Mucosa of descending colon (tissue), 3 donors: ENCODE data around the gene JMJD1C. TPM values are rescaled to one million over a fixed set of nuclear protein-coding genes. Genes with fewer than 3 reads are reported as not detected.
A peak's percentile ranks its signal among the peaks of the same experiment; 100 is the strongest.

Source experiments
- ATAC-seq: fragments of 200-7000 bp; cut with Tn5 transposase; one replicate; pipeline ENCODE4 v1.9.1; 2020; ENCODE audit warnings: mild to moderate bottlenecking, moderate library complexity
- DNase-seq, 3 donors: peaks; one replicate each; pipeline ENCODE4 v3.0.0-alpha.2; 2020
- H3K36me3 ChIP-seq: fragments of 200-600 bp; one replicate; pipeline ENCODE4 v1.8.0; 2021; ENCODE audit warnings: low read depth, mild to moderate bottlenecking
- H3K4me1 ChIP-seq: fragments of 200-600 bp; one replicate; pipeline ENCODE4 v1.8.0; 2021; ENCODE audit warnings: low read depth, mild to moderate bottlenecking
- H3K4me3 ChIP-seq: fragments of 200-600 bp; one replicate; pipeline ENCODE4 v1.8.0; 2021; ENCODE audit warnings: mild to moderate bottlenecking
- H3K9me3 ChIP-seq: fragments of 200-600 bp; one replicate; pipeline ENCODE4 v1.8.0; 2021; ENCODE audit warnings: mild to moderate bottlenecking
- intact Hi-C, 2 donors: fragments of 100-400 bp; cut with DNase I in 1 of 2; cut with micrococcal nuclease in 1 of 2; formaldehyde crosslinking; loops; one replicate each; pipeline versions ENCODE4 v1.11.0 to v1.11.1; 2022; cut with DNase I, micrococcal nuclease
- total RNA-seq, 3 donors: library from RNA; stranded (reverse); fragmentation: NEBNext Ultra II Directional in 2 of 3; extraction: Animal tissue kit (Norgen Biotek cat#: 25700) in 2 of 3; gene quantifications; one replicate each; pipeline versions ENCODE4 v1.2.1 to v1.2.4, GENCODE V29; 2021 to 2023
- TF ChIP-seq, protein P1 (sequence below): fragments of 200-600 bp; IDR thresholded peaks from one replicate; pipeline ENCODE4 v1.8.0; 2022; ENCODE audit warnings: antibody characterized with exemption, mild to moderate bottlenecking
- donor health status: DM: no; HTN: no; CAD: no; lungs with moderate emphysema.
- donor health status: DM: no; HTN: no; CAD: no.
- donor health status: DM: no; HTN: yes; CAD: no.

The JMJD1C gene
- total RNA-seq, 3 donors from 2014 or later: 54.1 to 83.8 (median 82.1) TPM

DNA sequence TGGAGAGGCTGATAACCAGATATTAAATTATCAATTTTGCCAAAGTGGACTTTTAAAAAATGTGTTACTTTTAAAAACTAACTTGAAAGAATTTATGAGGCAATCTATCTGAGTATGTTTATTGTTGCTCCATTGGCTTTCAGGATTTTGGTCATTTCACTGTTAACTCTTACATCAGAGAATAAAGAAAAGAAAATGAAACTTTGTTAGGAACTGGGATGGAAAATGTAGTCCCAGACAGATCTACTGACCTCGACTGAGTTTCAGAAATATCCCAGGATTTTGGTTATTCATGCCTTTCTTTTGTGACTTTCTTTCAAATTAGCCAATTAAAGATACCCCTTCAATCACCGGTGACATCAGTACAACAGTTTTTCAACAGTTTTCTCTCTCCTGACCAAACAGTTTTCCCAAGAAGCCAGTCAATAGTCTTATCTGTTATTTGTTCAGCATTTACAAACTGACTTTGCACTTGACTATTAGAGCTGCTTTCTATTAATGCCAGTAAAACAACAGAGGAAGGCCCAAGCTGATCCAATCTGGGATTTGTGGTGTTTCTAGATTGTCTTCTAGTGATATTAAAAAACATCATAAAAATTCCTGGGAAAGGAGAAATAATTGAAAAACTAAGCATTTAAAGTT, 296.8 kb downstream of the JMJD1C start:
- TF ChIP-seq, protein P1, sequence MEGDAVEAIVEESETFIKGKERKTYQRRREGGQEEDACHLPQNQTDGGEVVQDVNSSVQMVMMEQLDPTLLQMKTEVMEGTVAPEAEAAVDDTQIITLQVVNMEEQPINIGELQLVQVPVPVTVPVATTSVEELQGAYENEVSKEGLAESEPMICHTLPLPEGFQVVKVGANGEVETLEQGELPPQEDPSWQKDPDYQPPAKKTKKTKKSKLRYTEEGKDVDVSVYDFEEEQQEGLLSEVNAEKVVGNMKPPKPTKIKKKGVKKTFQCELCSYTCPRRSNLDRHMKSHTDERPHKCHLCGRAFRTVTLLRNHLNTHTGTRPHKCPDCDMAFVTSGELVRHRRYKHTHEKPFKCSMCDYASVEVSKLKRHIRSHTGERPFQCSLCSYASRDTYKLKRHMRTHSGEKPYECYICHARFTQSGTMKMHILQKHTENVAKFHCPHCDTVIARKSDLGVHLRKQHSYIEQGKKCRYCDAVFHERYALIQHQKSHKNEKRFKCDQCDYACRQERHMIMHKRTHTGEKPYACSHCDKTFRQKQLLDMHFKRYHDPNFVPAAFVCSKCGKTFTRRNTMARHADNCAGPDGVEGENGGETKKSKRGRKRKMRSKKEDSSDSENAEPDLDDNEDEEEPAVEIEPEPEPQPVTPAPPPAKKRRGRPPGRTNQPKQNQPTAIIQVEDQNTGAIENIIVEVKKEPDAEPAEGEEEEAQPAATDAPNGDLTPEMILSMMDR: no peak
- intact Hi-C loops: loop anchor here (5.0 to 10.0 kb wide), 2 partner anchors 553 to 556 kb away; no protein-coding TSS in a partner anchor
- H3K4me3 ChIP-seq: no peak overlapping the region
- ATAC-seq: no peak
- no peaks in the 10 kb centered on the region for H3K36me3 ChIP-seq
- H3K4me1 ChIP-seq: no peaks in the 10 kb centered on the region
- H3K9me3 ChIP-seq: no peaks in the 10 kb centered on the region
- no peak for DNase-seq

DNA sequence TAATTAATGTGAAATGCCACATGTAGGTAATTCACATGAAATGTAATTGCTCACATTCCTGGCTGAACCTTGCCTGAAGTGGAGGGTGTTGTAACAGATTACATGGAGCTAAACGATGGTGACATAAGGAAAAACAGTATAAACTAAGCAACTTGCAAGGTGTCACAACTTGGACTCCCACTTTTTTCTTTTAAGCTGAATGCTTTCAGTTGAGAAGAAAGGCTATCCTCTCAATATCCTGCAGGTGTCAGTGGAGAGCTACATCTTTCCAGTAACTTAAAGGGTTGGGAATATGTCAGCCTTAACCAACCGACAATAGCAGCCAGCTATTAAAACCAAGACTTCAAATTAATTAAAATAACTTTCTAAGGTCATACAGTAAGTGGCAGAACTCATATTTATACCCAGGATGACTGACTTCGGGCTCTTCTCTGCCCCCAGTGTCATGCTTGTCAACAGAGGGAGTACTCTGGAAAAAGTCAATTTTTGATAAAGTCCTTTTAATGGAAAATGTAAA, 299.0 kb downstream of the JMJD1C start:
- TF ChIP-seq, protein P1: peak; percentile 42
- ATAC-seq: peak; percentile 86
- DNase-seq: no peak
- H3K4me3 ChIP-seq: no peak overlapping the region
- no peaks in the 10 kb centered on the region for H3K9me3 ChIP-seq
- intact Hi-C loops: loop anchor here (5.0 to 10.0 kb wide), 2 partner anchors 556 to 558 kb away; no protein-coding TSS in a partner anchor
- no peaks in the 10 kb centered on the region for H3K36me3 ChIP-seq
- no peaks in the 10 kb centered on the region for H3K4me1 ChIP-seq

DNA sequence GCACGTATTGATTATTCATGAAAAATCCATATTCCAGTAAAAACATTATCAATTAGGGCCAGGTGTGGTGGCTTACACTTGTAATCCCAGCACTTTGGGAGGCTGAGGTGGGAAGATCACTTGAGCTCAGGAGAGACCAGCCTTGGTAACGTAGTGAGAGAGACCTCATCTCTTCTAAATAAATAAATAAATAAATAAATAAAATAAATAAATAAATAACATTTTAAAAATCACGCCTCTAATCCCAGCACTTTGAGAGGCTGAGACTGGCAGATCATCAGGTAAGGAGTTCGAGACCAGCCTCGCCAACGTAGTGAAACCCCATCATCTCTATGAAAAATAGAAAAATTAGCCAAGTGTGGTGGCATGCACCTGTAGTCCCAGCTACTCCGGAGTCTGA, 300.5 kb downstream of the JMJD1C start:
- TF ChIP-seq, protein P1: no peak
- DNase-seq: no peak
- intact Hi-C loops: loop anchor here (5.0 to 10.0 kb wide), 2 partner anchors 557 to 560 kb away; no protein-coding TSS in a partner anchor
- no peak for ATAC-seq
- no peaks in the 10 kb centered on the region for H3K9me3 ChIP-seq
- no peaks in the 10 kb centered on the region for H3K4me1 ChIP-seq
- H3K4me3 ChIP-seq: no peak overlapping the region
- H3K36me3 ChIP-seq: no peaks in the 10 kb centered on the region

DNA sequence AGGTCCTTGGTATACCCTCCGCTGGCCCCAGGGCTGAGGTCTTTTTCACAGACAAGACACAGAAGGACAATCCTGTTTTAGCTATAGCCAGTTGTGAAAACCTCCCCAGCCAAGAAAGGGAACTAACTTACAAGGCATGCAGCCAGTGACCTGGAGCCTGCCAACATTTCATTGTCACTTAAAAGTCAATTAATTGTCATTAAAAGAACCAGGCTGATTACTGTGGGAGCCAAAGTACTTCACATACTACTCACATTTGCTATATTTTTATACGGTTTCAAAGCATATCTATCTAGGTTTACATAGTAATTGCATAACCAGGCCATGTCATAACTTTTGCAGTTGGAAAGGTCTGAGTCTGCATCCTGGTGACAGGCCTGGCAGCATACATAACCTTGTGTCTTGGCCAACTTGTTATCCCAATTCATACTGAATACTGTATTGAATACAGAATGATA, 301.6 kb downstream of the JMJD1C start:
- no peaks in the 10 kb centered on the region for H3K36me3 ChIP-seq
- ATAC-seq: no peak
- H3K4me3 ChIP-seq: no peak overlapping the region
- intact Hi-C loops: loop anchor here in 1 of 2 donors (10.0 kb wide), 1 partner anchor 561 kb away; no protein-coding TSS in a partner anchor
- H3K4me1 ChIP-seq: no peaks in the 10 kb centered on the region
- TF ChIP-seq, protein P1: no peak
- no peaks in the 10 kb centered on the region for H3K9me3 ChIP-seq
- DNase-seq: no peak

DNA sequence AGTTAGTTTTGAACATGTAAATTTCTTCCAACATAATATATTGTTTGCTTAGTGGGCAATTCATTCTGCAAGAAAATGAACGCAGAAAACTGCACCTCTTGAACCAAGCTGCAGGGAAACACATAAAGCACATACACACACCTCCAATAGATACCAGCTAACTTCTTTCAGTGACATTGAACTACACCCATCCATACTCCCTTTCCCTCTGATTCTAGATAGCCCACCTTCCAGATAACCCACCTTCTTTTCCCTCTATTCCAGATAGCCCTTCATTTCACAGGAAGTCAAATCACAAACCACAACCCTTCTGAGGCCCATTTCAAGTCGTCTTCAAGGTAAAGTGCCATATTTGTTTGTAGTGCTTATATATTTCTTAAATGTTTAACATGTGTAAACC, 304.2 kb downstream of the JMJD1C start:
- TF ChIP-seq, protein P1: no peak
- peaks cover 2% of the 10 kb centered on the region for H3K4me1 ChIP-seq
- H3K36me3 ChIP-seq: no peaks in the 10 kb centered on the region
- H3K9me3 ChIP-seq: no peaks in the 10 kb centered on the region
- no peak for ATAC-seq
- intact Hi-C loops: loop anchor here in 1 of 2 donors (10.0 kb wide), 1 partner anchor 563 kb away; no protein-coding TSS in a partner anchor
- no peak for DNase-seq
- no peak overlapping the region for H3K4me3 ChIP-seq
